H1 (cell line): Measurements from ENCODE around the gene CKAP5. TPM values are rescaled to one million over a fixed set of nuclear protein-coding genes. Genes with fewer than 3 reads are reported as not detected.

Experiments
- CTCF ChIA-PET: fragments of 300-600 bp; sonication (Branson Sonifier 250); formaldehyde crosslinking; loops from one replicate; lab custom pipeline; 2021; ENCODE audit not compliant: partially characterized antibody; lab: Charles Lee
- POLR2A ChIA-PET: fragments of 300-600 bp; sonication (Branson Sonifier 250); formaldehyde crosslinking; loops from one replicate; lab custom pipeline; 2021; ENCODE audit warnings: inconsistent platforms; ENCODE audit not compliant: partially characterized antibody; lab: Charles Lee
- DNase-seq, 2 experiments: peaks; one replicate each; pipeline versions ENCODE4 v3.0.0 to v3.0.0-alpha.2; 2010 to 2022; ENCODE audit warnings: low spot score in 2 of 2, low read depth in 1 of 2, mixed read lengths in 1 of 2
- FAIRE-seq: peaks from 2 replicates; lab custom pipeline; 2011; peaks lifted over from hg19 to GRCh38; lab: Jason Lieb, UNC
- H2AFZ ChIP-seq: 2 replicates; pipeline ENCODE4 v1.8.1; 2012; ENCODE audit warnings: low read length, inconsistent platforms
- H2AK5ac ChIP-seq: 2 replicates; pipeline ENCODE4 v1.6.1; 2013; ENCODE audit warnings: low read depth, low read length
- H2BK120ac ChIP-seq: replicated peaks from 2 replicates; pipeline ENCODE3; 2013; ENCODE audit warnings: low read depth, low read length, inconsistent platforms
- H2BK12ac ChIP-seq: 2 replicates; pipeline ENCODE4 v1.6.1; 2013; ENCODE audit warnings: low read depth, low read length
- H2BK15ac ChIP-seq: 2 replicates; pipeline ENCODE4 v1.6.1; 2013; ENCODE audit warnings: low read length
- H2BK20ac ChIP-seq: 2 replicates; pipeline ENCODE4 v1.6.1; 2013; ENCODE audit warnings: low read length
- H2BK5ac ChIP-seq: 2 replicates; pipeline ENCODE4 v1.6.1; 2013; ENCODE audit warnings: low read depth, low read length
- H3K14ac ChIP-seq: 2 replicates; pipeline ENCODE4 v1.6.1; 2013; ENCODE audit warnings: inconsistent platforms; ENCODE audit not compliant: insufficient read length
- H3K18ac ChIP-seq: 2 replicates; pipeline ENCODE4 v1.6.1; 2013; ENCODE audit warnings: low read length; ENCODE audit errors: extremely low read depth
- H3K23ac ChIP-seq: 2 replicates; pipeline ENCODE4 v1.6.1; 2013; ENCODE audit warnings: inconsistent platforms; ENCODE audit not compliant: insufficient read length
- H3K23me2 ChIP-seq: 2 replicates; pipeline ENCODE4 v1.6.1; 2013; ENCODE audit warnings: low read depth, low read length
- H3K27ac ChIP-seq: 2 replicates; pipeline ENCODE4 v1.6.1; 2011; ENCODE audit warnings: low read depth, low read length, inconsistent platforms
- H3K27me3 ChIP-seq, 4 experiments: replicated peaks in 1 of 4; 1 replicate in 1 of 4; 2 replicates in 3 of 4; pipeline versions ENCODE4 v1.6.1 to v1.8.1; 2011 to 2013; ENCODE audit warnings: low read length in 3 of 4, mild to moderate bottlenecking in 3 of 4, inconsistent platforms in 2 of 4, mixed read lengths in 2 of 4, moderate library complexity in 1 of 4; ENCODE audit not compliant: control insufficient read depth in 3 of 4, insufficient read depth in 3 of 4; ENCODE audit errors: extremely low read depth in 1 of 4
- H3K36me3 ChIP-seq, 4 experiments: 2 replicates each; pipeline versions ENCODE4 v1.6.1 to v1.8.1; 2011 to 2013; ENCODE audit warnings: mild to moderate bottlenecking in 4 of 4, low read length in 3 of 4, moderate library complexity in 2 of 4, control low read depth in 1 of 4, inconsistent platforms in 1 of 4; ENCODE audit not compliant: insufficient read depth in 4 of 4, control insufficient read depth in 2 of 4
- H3K4ac ChIP-seq: replicated peaks from 2 replicates; pipeline ENCODE3; 2013; ENCODE audit warnings: low read length, low read depth, mixed read lengths, inconsistent platforms; ENCODE audit not compliant: insufficient read length
- H3K4me1 ChIP-seq, 4 experiments: replicated peaks in 1 of 4; 1 replicate in 1 of 4; 2 replicates in 3 of 4; pipeline versions ENCODE4 v1.6.1 to v1.8.1; 2011 to 2013; ENCODE audit warnings: low read length in 3 of 4, inconsistent platforms in 2 of 4, mixed read lengths in 1 of 4; ENCODE audit not compliant: insufficient read depth in 4 of 4, control insufficient read depth in 3 of 4
- H3K4me2 ChIP-seq, 2 experiments: 2 replicates each; pipeline versions ENCODE4 v1.6.1 to v1.8.1; 2011 to 2013; ENCODE audit warnings: low read depth in 2 of 2, low read length in 2 of 2, control low read depth in 1 of 2, inconsistent platforms in 1 of 2, mild to moderate bottlenecking in 1 of 2; ENCODE audit not compliant: insufficient read depth in 1 of 2
- H3K4me3 ChIP-seq, 4 experiments: fragments of 200-600, 300-600 bp in 1 of 4; sonication (generic), shearing (Covaris generic), sonication (Bioruptor Twin) in 1 of 4; 2 replicates each; pipeline versions ENCODE4 v1.5.1 to v1.8.1; 2011 to 2016; ENCODE audit warnings: low read length in 4 of 4, low read depth in 3 of 4, control low read depth in 2 of 4, inconsistent platforms in 2 of 4, mild to moderate bottlenecking in 2 of 4, mixed read lengths in 1 of 4, moderate library complexity in 1 of 4; ENCODE audit not compliant: insufficient read depth in 2 of 4; ENCODE audit errors: extremely low read depth in 1 of 4
- H3K56ac ChIP-seq: replicated peaks from 2 replicates; pipeline ENCODE3; 2013; ENCODE audit warnings: low read depth, mild to moderate bottlenecking, mixed read lengths, low read length, inconsistent platforms; ENCODE audit not compliant: insufficient read length
- H3K79me1 ChIP-seq: 2 replicates; pipeline ENCODE4 v1.6.1; 2013; ENCODE audit warnings: low read depth, low read length, control low read depth
- H3K79me2 ChIP-seq, 2 experiments: 2 replicates each; pipeline versions ENCODE4 v1.6.1 to v1.8.1; 2012 to 2013; ENCODE audit warnings: low read length in 2 of 2, mild to moderate bottlenecking in 2 of 2, inconsistent platforms in 1 of 2; ENCODE audit not compliant: insufficient read depth in 2 of 2, control insufficient read depth in 1 of 2
- H3K9ac ChIP-seq, 4 experiments: replicated peaks in 1 of 4; 1 replicate in 1 of 4; 2 replicates in 3 of 4; pipeline versions ENCODE4 v1.6.1 to v1.8.1; 2011 to 2013; ENCODE audit warnings: low read depth in 3 of 4, low read length in 3 of 4, control low read depth in 2 of 4, mild to moderate bottlenecking in 2 of 4, moderate library complexity in 2 of 4, inconsistent platforms in 1 of 4; ENCODE audit errors: extremely low read depth in 1 of 4
- H3K9me3 ChIP-seq, 2 experiments: 2 replicates each; pipeline versions ENCODE4 v1.6.1 to v1.8.1; 2012 to 2013; ENCODE audit warnings: mild to moderate bottlenecking in 2 of 2, moderate library complexity in 2 of 2, control low read depth in 1 of 2, inconsistent platforms in 1 of 2, low read depth in 1 of 2, low read length in 1 of 2, mixed read lengths in 1 of 2; ENCODE audit not compliant: insufficient read depth in 2 of 2
- H4K20me1 ChIP-seq, 2 experiments: replicated peaks in 1 of 2; 2 replicates each; pipeline versions ENCODE3 to v1.8.1; 2011 to 2013; ENCODE audit warnings: inconsistent platforms in 2 of 2, low read length in 2 of 2, mild to moderate bottlenecking in 1 of 2; ENCODE audit not compliant: insufficient read depth in 2 of 2, control insufficient read depth in 1 of 2
- H4K5ac ChIP-seq: 2 replicates; pipeline ENCODE4 v1.6.1; 2013; ENCODE audit warnings: low read length, low read depth, mixed read lengths, inconsistent platforms; ENCODE audit not compliant: insufficient read length
- H4K8ac ChIP-seq: 2 replicates; pipeline ENCODE4 v1.8.0; 2013; ENCODE audit warnings: mild to moderate bottlenecking, moderate library complexity, low read length, inconsistent platforms; ENCODE audit not compliant: insufficient read depth; ENCODE audit errors: extremely low read depth
- H4K91ac ChIP-seq: replicated peaks from 2 replicates; pipeline ENCODE3; 2013; ENCODE audit warnings: low read length, mixed read lengths, inconsistent platforms; ENCODE audit not compliant: insufficient read length
- BACH1 ChIP-seq: IDR thresholded peaks from 2 replicates; pipeline ENCODE4 v1.6.1; 2012; ENCODE audit warnings: low read length, improper control_type of control experiment
- BRCA1 ChIP-seq: IDR thresholded peaks from 2 replicates; pipeline ENCODE4 v1.6.1; 2012; ENCODE audit warnings: low read depth, low read length, improper control_type of control experiment
- CBX5 ChIP-seq: fragments of 300-800, 300-1000 bp; sonication (generic); IDR thresholded peaks from 2 replicates; pipeline ENCODE4 v1.7.1; 2016; ENCODE audit warnings: antibody characterized with exemption, low read length, low read depth
- CEBPB ChIP-seq: IDR thresholded peaks from 2 replicates; pipeline ENCODE4 v1.6.1; 2012; ENCODE audit warnings: low read depth, low read length
- CHD1 ChIP-seq: IDR thresholded peaks from 2 replicates; pipeline ENCODE4 v1.6.1; 2012; ENCODE audit warnings: low read depth, low read length, improper control_type of control experiment
- CHD2 ChIP-seq: IDR thresholded peaks from 2 replicates; pipeline ENCODE4 v1.6.1; 2012; ENCODE audit warnings: low read length, improper control_type of control experiment
- CTBP2 ChIP-seq: IDR thresholded peaks from 2 replicates; pipeline ENCODE4 v1.7.0; 2011; ENCODE audit warnings: borderline replicate concordance, mild to moderate bottlenecking, moderate library complexity, mixed read lengths, low read length; ENCODE audit not compliant: insufficient read depth, insufficient read length
- GABPA ChIP-seq: IDR thresholded peaks from 2 replicates; pipeline ENCODE4 v1.6.1; 2011; ENCODE audit warnings: mild to moderate bottlenecking, low read length, moderate library complexity, borderline replicate concordance; ENCODE audit not compliant: insufficient read depth
- NANOG ChIP-seq: IDR thresholded peaks from 2 replicates; pipeline ENCODE4 v1.6.1; 2011; ENCODE audit warnings: low read length, low read depth, mild to moderate bottlenecking, inconsistent platforms; ENCODE audit not compliant: insufficient read depth, poor library complexity, severe bottlenecking
- POLR2A ChIP-seq, 2 experiments: IDR thresholded peaks; 1 replicate in 1 of 2; 2 replicates in 1 of 2; pipeline ENCODE4 v1.6.1; 2011; ENCODE audit warnings: low read depth in 2 of 2, low read length in 2 of 2, mild to moderate bottlenecking in 2 of 2; ENCODE audit errors: control extremely low read depth in 1 of 2
- RBBP5 ChIP-seq: IDR thresholded peaks from 2 replicates; pipeline ENCODE4 v1.7.1; 2012; ENCODE audit warnings: low read depth, mild to moderate bottlenecking, inconsistent platforms, low read length, moderate library complexity, borderline replicate concordance
- RFX5 ChIP-seq: IDR thresholded peaks from 2 replicates; pipeline ENCODE4 v1.6.1; 2011; ENCODE audit warnings: low read depth, low read length, improper control_type of control experiment, borderline replicate concordance
- SRF ChIP-seq: IDR thresholded peaks from 2 replicates; pipeline ENCODE4 v1.6.1; 2011; ENCODE audit warnings: mild to moderate bottlenecking, low read depth, low read length, moderate library complexity
- YY1 ChIP-seq: IDR thresholded peaks from 2 replicates; pipeline ENCODE4 v1.6.1; 2011; ENCODE audit warnings: low read depth, mild to moderate bottlenecking, low read length
- WGBS, 2 experiments: shearing (Covaris generic) in 1 of 2; methylation state at CpG; one replicate each; pipeline versions ENCODE4 v1.1.6 to v1.1.7; 2013 to 2015; ENCODE audit warnings: low lambda C conversion rate in 2 of 2, mixed read lengths in 2 of 2, inconsistent platforms in 1 of 2, low coverage in 1 of 2, missing lambda C conversion rate in 1 of 2; ENCODE audit not compliant: insufficient replicate concordance in 2 of 2, insufficient coverage in 1 of 2, insufficient read length in 1 of 2; ENCODE audit errors: extremely low coverage in 1 of 2, missing lambda C conversion rate in 1 of 2; 5-methylcytosine and 5-hydroxymethylcytosine counted together
- polyA plus RNA-seq, 7 experiments: library from polyadenylated mRNA; depleted of rRNA in 3 of 7; stranded (reverse) in 5 of 7; unstranded in 2 of 7; fragments of >200 nt in 5 of 7; fragments of 200-250 nt in 2 of 7; gene quantifications; 1 replicate in 5 of 7; 2 replicates in 1 of 7; 4 replicates in 1 of 7; pipeline versions ENCODE4 v1.2.1 to v1.2.3, GENCODE V29; 2011 to 2013; ENCODE audit warnings: missing spikeins in 2 of 7, mixed read lengths in 2 of 7
- total RNA-seq: library from RNA; stranded (reverse); fragmentation: NEBNext Ultra II Directional; extraction: Animal tissue kit (Norgen Biotek cat#: 25700); gene quantifications from 2 replicates; pipeline ENCODE4 v1.2.1, GENCODE V29; 2021
- TF ChIP-seq, protein P1 (sequence below): IDR thresholded peaks from 2 replicates; pipeline ENCODE4 v1.6.1; 2012; ENCODE audit warnings: inconsistent platforms

CKAP5 gene
- total and polyA plus RNA-seq, 2 of the 8 experiments (the other 6 are each of a cell fraction or from before 2014, with no cell fraction given): 64.8 to 185 TPM

GRCh38 chr11:46778416-46778815 lies 67.7 kb downstream of the CKAP5 start:
- no peak overlapping the region for H2AFZ ChIP-seq
- no peaks in the 10 kb centered on the region for H3K9me3 ChIP-seq
- H3K18ac ChIP-seq: no peak overlapping the region
- H3K27me3 ChIP-seq: no peaks in the 10 kb centered on the region
- H4K5ac ChIP-seq: no peak overlapping the region
- peaks cover 0 to 2% of the 10 kb centered on the region in 2 experiments for H4K20me1 ChIP-seq
- H3K4me1 ChIP-seq: no peaks in the 10 kb centered on the region
- H3K27ac ChIP-seq: no peak overlapping the region
- H2BK5ac ChIP-seq: no peak overlapping the region
- H3K79me2 ChIP-seq: no peaks in the 10 kb centered on the region
- H4K91ac ChIP-seq: no peak overlapping the region
- no peak overlapping the region for H2BK120ac ChIP-seq
- ChIA-PET CTCF (no interaction called here), POLR2A (no interaction called here)
- no peak overlapping the region for H3K23ac ChIP-seq
- H3K36me3 ChIP-seq: peaks cover 14 to 69% (median 42%) of the 10 kb centered on the region in 4 experiments
- no peak overlapping the region for H3K4ac ChIP-seq
- WGBS, 2 experiments: 97% methylated on average over 4 of the region's 4 CpGs; no CpG with 5 or more reads in 1 of the 2 experiments
- no peak overlapping the region for H4K8ac ChIP-seq
- no peak overlapping the region for H2AK5ac ChIP-seq
- H2BK15ac ChIP-seq: no peak overlapping the region
- no peak for FAIRE-seq
- no peak overlapping the region for H3K56ac ChIP-seq
- H3K79me1 ChIP-seq: no peaks in the 10 kb centered on the region
- no peak for DNase-seq
- no peak overlapping the region for H3K4me2 ChIP-seq
- no peak overlapping the region for H2BK12ac ChIP-seq
- H3K14ac ChIP-seq: no peak overlapping the region
- H3K4me3 ChIP-seq: no peak overlapping the region
- no peak overlapping the region for H2BK20ac ChIP-seq
- no peaks in the 10 kb centered on the region for H3K23me2 ChIP-seq
- H3K9ac ChIP-seq: no peak overlapping the region
- TF ChIP-seq CEBPB (no peak), CHD2 (no peak), CBX5 (no peak), BACH1 (no peak), BRCA1 (no peak), POLR2A (IDR thresholded peaks at IDR 0.05; ENCODE audit: control extremely low read depth in 1 of 2, low read depth in 2 of 2, low read length in 2 of 2) (no peak), CTBP2 (no peak), NANOG (no peak), SRF (no peak), YY1 (no peak), GABPA (no peak), RFX5 (no peak), CHD1 (no peak), RBBP5 (no peak)
- TF ChIP-seq, protein P1, sequence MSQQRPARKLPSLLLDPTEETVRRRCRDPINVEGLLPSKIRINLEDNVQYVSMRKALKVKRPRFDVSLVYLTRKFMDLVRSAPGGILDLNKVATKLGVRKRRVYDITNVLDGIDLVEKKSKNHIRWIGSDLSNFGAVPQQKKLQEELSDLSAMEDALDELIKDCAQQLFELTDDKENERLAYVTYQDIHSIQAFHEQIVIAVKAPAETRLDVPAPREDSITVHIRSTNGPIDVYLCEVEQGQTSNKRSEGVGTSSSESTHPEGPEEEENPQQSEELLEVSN: no peak
